ENCODE measurements around the gene PREX1.
"Not testable (repeated sequence)": the region's sequence is repeated elsewhere in the genome, so short reads cannot be mapped to it uniquely, and the experiment has no call there.

Gene PREX1

DNA sequence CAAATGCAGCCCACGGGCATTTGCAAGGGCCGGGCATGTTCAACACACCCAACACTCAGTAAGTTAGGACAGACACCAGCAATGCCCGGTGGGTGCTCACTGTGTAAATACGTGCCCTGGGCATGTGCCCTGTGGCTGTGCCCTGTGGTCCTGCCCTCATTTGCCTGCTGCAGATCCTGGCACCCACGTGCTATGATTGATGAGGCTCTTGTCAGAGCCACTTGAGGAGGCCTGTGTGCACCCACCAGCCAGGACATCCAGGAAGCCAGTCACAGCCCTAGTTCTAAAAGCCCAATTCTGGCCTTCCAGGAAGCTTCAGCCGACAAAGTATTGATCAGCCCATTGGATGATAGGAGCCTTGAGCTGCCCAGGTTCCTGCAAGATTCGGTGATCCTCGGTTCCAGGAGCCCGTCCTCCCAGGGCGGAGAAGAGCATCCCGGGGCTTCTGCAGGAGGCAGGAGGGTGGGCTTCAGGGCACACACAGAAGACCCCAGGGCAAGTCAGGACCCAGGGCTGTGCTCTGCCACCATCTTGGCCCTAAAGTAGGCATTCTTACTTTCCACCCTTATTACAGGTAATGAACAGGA lies 223.9 kb downstream of the PREX1 start:
- H3K4me3 ChIP-seq (ENCODE audit: low read length) = no peak overlapping the region
- no peak for TF ChIP-seq ZNF274 (IDR thresholded peaks at IDR 0.05; ENCODE audit: low read depth, low read length)

DNA sequence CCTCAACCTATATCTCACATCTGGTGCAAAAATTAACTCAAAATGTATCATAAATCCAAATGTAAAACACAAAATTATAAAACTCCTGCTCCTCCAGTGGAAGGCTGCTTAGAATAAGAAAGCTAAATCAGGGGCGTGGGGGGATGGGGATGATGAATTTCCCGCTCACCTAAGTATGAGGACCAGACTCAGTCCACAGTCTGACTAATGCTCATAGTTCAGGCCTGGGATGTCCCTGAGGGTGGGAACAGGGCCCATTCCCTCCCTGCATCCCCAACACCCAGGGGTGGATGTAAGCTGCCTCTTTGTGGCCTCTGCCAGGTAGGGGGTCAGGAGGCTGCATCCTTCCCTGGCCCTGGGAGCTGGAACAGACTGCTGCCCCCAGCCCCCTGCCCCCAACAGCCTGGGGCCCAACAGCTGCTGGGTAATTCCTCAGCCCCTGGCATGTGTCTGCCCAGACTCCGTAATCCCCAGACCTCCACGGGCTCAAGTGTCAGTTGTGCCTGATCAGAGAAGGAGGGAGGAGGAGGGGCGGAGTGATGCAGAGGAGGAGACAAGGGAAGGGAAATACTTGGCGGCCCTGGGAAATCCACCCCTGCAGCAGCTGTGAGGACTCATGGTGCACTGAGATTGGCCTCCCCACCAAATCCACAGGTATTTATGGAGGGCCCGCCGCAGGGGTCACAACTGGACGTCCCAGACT lies 224.5 kb downstream of the PREX1 start:
- no peak for TF ChIP-seq ZNF274 (IDR thresholded peaks at IDR 0.05; ENCODE audit: low read depth, low read length)
- no peak overlapping the region for H3K4me3 ChIP-seq (ENCODE audit: low read length)

DNA sequence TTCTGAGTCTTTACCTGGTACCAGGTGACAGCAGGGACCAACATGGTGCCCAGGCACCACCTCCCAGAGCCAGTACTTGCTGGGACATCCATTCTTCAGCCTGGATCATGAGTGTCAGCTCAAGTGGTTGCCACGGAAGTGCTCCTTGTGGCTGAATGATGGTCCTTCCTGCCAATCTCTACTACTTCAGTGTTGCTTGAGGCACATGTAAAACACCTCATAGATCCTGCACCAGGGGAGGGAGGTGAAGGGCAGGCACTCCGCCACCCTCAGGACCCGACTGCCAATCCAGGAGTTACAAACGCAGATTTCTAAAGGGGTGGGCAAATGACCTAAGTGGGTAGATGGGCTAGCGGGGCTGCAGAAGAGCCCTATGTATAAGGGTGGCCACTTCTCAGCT lies 226.0 kb downstream of the PREX1 start:
- no peak for TF ChIP-seq ZNF274 (IDR thresholded peaks at IDR 0.05; ENCODE audit: low read depth, low read length)
- no peak overlapping the region for H3K4me3 ChIP-seq (ENCODE audit: low read length)

DNA sequence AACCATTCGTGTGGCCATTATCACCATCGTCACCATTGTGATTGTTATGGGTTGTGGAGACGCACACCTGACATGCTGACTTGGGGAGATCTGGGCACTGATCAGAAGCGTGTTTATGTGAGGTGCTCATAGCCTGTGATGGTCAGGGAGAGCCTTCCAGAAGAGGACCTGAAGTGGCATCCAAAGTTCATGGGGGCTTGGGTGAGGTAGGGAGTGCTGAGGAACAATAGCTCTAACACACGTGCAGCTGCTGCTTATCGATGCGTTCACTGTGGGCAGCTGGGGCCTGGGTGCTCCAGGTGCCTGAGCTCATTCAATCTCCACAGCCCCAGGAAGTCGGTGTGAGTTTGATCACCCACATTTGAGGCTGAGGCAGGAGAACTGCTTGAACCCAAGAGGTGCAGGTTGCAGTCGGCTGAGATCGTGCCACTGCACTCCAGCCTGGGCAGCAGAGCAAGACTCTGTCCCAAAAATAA lies 227.3 kb downstream of the PREX1 start:
- H3K4me3 ChIP-seq (ENCODE audit: low read length) = no peak overlapping the region
- TF ChIP-seq ZNF274 (IDR thresholded peaks at IDR 0.05; ENCODE audit: low read depth, low read length) = no peak

DNA sequence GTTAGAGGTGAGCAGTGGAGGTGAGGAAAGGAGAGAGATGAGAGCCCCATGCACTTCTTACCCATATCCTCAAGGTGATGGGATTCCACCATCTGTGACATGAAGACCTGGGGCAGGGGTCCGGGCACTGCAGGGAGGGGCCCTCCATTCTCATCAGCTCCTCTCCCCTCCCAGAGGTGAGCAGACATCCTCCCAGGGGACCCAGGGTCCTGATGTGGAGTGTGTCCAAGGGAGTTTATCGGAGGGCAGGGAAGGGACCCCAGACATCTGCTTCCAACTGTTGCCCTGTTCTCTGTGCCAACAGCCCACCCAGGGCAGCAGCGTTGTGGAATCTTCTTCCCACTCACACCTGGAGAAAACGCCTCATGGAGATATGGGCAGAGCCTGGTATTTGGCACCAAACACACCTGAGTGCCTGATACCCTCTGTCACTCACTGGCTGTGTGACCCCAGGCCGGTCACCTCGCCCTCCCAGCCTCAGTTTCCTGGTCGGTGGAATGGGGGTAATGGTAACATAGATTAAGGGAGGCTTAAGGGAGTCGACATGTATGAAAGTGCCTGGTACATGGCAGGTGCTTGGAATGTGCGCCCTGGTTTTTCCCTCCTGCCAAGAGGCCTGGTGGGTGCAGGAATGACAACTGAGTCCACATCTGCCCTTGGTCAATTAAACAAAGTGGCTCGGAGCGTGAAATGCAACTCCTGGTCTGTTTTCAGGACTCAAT lies 227.9 kb downstream of the PREX1 start:
- TF ChIP-seq ZNF274 (IDR thresholded peaks at IDR 0.05; ENCODE audit: low read depth, low read length) = no peak
- no peak overlapping the region for H3K4me3 ChIP-seq (ENCODE audit: low read length)

DNA sequence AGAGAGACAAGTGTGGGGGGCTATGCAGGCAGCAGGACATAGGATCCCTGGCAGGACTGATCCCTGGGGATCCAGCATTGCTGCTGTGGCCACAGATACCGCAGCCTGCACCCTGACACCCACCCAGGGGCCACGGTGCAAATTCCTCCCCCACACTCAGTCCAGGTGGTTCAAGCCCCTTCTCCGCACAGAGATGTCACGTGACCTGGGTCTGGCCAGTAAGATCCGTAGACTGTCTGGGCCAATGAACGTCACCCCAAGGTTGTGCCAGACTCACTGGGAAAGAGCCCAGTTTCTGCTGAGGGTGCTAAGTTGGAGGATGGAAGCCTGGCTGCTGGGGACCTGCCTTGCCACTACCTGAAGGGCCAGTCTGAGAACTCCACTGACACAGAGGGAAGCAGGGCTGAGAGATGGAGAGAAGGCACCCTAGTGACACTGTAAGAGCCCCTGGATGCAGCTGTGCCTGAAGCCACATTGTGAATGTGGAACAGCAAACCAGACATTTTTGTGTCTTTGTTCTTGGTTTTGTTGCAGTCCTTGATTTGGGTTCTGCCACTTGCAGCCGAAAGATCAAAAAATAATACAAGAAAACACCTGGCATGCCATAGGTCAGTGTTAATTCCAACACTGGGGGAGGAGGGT lies 228.6 kb downstream of the PREX1 start:
- no peak for TF ChIP-seq ZNF274 (IDR thresholded peaks at IDR 0.05; ENCODE audit: low read depth, low read length)
- no peak overlapping the region for H3K4me3 ChIP-seq (ENCODE audit: low read length)

DNA sequence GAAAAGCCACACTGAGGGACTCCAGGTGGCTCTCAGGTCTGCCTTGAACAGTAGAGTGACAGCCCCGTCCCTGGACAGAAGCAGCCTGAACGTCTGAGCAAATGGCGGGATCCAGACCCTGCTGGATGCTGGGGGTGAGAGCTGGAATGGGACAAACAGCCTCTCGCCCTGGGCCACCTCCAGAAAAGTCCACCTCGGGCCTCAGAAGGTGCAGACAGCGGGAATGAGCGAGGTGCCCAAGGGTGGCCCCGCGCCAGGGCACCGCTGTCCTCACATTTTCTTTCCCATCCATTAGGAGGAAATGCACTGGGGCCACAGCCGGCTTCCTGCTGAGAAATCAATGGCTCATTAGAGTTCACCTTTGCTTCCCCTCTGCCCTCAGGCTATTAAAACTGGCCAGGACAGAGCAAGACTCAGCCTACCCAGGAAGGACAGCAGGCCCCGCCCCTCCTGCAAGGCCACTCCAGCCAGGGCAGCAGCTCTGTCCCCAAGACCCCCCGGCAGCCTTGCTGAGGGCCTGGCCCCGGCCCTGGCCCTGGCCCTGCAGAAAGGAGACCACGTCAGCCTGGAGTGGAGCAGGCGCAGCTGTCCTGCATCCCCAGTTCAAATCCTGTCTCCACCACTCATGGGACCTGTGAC lies 229.4 kb downstream of the PREX1 start:
- not testable (repeated sequence) for H3K4me3 ChIP-seq (ENCODE audit: low read length)

DNA sequence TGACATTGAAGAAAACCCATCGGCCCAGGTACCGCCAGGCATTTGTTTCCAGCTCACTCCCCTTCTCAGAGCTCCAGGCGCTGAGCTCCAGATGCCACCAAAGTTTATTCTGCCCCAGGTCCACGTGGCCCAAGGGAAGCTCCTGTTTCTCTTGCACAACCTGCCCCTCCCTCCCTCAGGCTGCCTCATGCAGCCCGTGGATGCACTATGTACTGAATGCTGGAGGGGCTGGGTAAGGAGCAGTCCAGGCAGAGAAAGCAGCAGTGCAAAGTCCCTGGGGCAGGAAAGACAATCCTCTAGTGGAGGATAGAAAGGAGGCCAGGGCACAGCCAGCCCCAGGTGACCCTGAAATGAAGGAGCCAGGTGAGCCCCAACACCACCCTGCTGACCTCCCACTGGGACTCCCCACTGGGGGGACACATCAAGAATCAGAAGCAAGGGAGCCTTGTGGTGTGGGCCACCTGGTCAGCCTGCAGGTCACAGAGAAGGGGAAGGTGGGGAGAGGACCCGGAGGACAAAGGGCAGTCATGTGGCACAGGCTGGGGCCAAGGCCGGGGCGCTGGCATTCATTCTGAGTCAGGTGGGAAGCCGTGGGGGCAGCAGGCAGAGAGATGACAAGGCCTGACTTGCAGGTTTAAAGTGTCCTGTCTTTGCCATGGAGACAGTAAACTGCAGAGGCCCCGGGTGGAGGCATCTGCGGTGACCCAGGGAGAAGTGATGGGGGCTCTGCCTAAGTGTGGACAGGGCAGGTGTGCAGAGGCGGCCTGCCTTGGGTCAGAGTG lies 230.1 kb downstream of the PREX1 start:
- no peak overlapping the region for H3K4me3 ChIP-seq (ENCODE audit: low read length)
- TF ChIP-seq ZNF274 (IDR thresholded peaks at IDR 0.05; ENCODE audit: low read depth, low read length) = no peak

DNA sequence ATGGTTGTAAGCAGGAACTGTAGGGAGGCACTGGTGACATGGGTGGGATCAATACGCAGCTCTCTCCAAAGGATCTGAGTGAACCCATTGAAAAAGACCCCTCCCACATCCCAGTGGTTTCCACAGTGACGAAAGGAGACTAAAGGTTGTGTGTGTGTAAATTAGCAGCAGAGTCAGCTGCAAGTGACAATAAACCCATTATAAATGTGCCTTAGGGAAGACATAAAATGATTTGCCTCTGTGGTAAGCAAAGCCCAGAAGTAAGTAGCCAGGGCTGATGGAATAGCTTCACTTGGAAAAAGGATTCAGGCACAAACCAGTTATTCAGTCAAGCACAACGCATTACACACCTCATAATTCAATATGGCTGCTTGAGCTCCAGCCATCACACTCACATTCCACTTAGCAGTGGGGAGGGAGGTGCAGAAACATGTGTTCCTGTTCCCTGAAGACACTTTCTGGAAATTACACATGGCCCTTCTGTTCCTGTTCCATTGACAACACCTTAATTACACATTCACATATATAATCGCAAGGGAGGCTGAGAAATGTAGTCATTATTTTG lies 231.4 kb downstream of the PREX1 start:
- no peak overlapping the region for H3K4me3 ChIP-seq (ENCODE audit: low read length)
- TF ChIP-seq ZNF274 (IDR thresholded peaks at IDR 0.05; ENCODE audit: low read depth, low read length) = no peak

DNA sequence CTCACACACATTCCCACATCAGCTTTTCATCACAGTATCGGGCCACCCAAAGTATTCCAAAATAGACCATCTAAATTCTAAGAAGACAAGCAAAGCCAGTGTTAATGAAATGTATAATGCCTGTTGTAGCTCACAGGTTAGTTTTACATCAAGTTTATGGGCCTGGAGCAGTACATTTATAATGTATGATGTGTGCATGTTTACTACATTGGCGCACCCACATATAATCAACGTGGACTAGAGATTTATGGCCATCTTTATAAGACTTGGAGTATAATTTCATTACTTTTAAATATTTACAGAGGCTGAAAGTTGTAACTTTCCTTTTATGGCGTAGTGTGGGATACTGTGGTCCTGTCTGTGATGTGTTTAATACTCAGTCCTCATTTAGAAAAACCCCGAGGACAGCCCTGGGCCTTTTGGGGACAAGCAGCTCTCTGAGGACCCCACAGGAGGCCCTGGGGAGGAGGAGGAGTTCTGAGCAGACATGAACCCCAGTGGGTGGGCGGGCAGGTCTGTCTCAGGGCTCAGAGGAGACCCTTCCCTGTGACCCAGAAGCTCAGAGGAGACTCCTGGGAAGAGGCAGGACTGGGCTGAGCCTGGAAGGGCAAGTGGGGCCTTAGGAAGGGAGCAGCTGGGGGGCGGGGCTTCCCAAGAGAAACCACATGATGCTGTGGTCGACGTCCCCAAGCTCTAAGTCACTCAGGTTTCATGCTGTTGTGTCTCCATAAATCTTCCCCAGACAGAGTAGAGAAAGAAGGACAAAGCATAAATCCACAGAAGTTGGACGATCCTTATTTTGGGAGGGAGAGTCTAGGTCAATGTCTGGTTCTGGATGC lies 232.1 kb downstream of the PREX1 start:
- H3K4me3 ChIP-seq (ENCODE audit: low read length) = no peak overlapping the region
- TF ChIP-seq ZNF274 (IDR thresholded peaks at IDR 0.05; ENCODE audit: low read depth, low read length) = no peak

DNA sequence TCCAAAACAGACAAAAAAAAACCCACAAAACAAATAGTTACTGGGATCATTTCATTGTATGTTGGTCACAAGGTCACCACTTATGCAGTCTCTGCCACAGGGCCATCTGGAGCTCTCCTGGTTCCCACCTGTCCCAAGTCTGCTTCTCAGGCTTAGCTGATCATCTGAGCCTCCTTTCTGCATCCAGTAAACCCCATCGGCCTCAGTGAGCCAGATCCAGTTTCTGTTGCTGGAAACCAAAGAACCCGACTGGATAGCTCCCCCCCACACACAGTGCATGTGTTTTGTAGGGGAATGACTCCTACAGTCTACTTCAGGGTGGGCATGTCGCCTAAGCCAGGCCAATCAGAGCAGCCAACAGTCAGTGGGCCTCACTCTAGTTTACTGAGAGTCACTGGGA lies 233.3 kb downstream of the PREX1 start:
- TF ChIP-seq ZNF274 (IDR thresholded peaks at IDR 0.05; ENCODE audit: low read depth, low read length) = no peak
- no peak overlapping the region for H3K4me3 ChIP-seq (ENCODE audit: low read length)

DNA sequence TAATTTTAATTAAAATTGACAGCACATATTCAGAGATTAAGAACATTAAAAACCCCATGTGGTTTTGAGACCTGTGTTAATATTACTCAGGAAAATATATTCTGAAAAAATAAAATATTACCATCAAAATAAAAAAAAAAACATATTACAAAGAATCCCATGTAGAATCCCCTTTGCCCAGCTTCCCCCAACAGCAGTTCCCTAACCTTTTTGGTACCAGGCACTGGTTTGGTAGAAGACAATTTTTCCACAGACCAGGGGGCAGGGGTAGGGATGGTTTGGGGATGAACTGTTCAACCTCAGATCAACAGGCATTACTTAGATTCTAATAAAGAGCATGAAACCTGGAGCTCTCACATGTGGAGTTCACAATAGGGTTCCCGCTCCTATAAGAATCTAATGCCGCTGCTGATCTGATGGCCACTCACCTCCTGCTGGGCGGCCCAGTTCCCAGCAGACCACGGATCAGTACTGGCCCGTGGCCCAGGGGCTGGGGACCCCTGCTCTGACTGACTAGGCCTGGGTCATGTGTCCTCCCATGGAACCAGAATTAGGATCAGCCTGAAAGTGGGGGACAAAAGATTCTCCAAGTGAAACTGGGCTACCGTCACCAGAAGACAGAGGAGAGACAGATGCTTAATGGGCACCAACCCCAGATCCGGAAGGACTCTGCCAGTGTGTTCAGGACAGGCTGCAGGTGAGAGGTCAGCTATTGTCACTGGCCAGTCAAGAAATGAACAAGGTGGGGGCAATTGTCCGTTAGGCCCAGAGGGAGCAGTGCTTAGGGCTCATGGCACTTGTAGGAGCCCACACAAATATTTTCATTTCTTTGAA lies 235.5 kb downstream of the PREX1 start:
- no peak for TF ChIP-seq ZNF274 (IDR thresholded peaks at IDR 0.05; ENCODE audit: low read depth, low read length)
- no peak overlapping the region for H3K4me3 ChIP-seq (ENCODE audit: low read length)

Measured in GM08714 (cell line).